Activated CD8-positive, alpha-beta memory T cell treated with anti-CD3 and anti-CD28 coated beads for 1 hour (primary cell): Measurements from ENCODE around the gene SORL1.

ENCODE experiments used
- DNase-seq, 2 donors: peaks; one replicate each; pipeline ENCODE4 v3.0.0-alpha.2; 2020; ENCODE audit warnings: low read depth in 1 of 2; ENCODE audit errors: extremely low read depth in 1 of 2

Gene SORL1

GRCh38 chr11:121654259-121654842 lies 202.2 kb downstream of the SORL1 start:
- no peak for DNase-seq

GRCh38 chr11:121654843-121655536 lies 202.9 kb downstream of the SORL1 start:
- no peak for DNase-seq

GRCh38 chr11:121655537-121656327 lies 203.6 kb downstream of the SORL1 start:
- DNase-seq = peak; percentile 17 to 33

GRCh38 chr11:121656328-121657090 lies 204.4 kb downstream of the SORL1 start:
- DNase-seq = no peak

- no peak for DNase-seq
Measured at GRCh38 chr11:121657146-121657545, 205.0 kb downstream of the SORL1 start.

GRCh38 chr11:121659811-121660210 lies 207.7 kb downstream of the SORL1 start:
- DNase-seq = no peak

GRCh38 chr11:121661880-121662486 lies 209.9 kb downstream of the SORL1 start:
- DNase-seq = no peak

GRCh38 chr11:121664144-121664543 lies 212.0 kb downstream of the SORL1 start:
- DNase-seq = no peak

GRCh38 chr11:121665206-121665838 lies 213.2 kb downstream of the SORL1 start:
- no peak for DNase-seq

GRCh38 chr11:121667836-121668235 lies 215.7 kb downstream of the SORL1 start:
- no peak for DNase-seq

GRCh38 chr11:121669422-121669821 lies 217.3 kb downstream of the SORL1 start:
- no peak for DNase-seq

- DNase-seq = no peak
Measured at GRCh38 chr11:121670266-121670665, 218.2 kb downstream of the SORL1 start.

- no peak for DNase-seq
Measured at GRCh38 chr11:121670805-121671282, 218.7 kb downstream of the SORL1 start.

GRCh38 chr11:121671283-121672168 lies 219.4 kb downstream of the SORL1 start:
- DNase-seq = no peak

GRCh38 chr11:121672630-121673487 lies 220.7 kb downstream of the SORL1 start:
- DNase-seq = no peak

- no peak for DNase-seq
Measured at GRCh38 chr11:121681550-121682268, 229.6 kb downstream of the SORL1 start.
